IPS-11a (cell line): ENCODE results near the gene ITGA1.
"Not testable (repeated sequence)": the region's sequence is repeated elsewhere in the genome, so short reads cannot be mapped to it uniquely, and the experiment has no call there.

ENCODE experiments used
- H3K4me3 ChIP-seq: one replicate; pipeline ENCODE4 v1.5.1; 2013; ENCODE audit warnings: low read depth, low read length, control low read depth

Gene ITGA1

DNA sequence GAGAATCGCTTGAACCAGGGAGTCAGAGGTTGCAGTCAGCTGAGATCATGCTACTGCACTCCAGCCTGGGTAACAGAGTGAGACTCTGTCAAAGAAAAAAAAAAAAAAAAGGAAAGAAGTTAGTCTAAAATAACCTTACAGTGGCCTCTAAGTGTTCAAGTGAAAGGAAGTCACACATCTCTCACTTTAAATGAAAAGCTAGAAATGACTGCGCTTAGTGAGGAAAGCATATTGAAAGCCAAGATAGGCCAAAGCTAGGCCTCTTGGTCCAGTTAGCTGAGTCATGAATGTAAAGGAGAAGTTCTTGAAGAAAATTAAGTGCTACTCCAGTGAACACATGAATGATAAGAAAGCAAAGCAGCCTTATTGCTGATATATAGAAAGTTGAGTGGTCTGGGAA lies 38.1 kb downstream of the ITGA1 start:
- H3K4me3 ChIP-seq, result no peak overlapping the region

DNA sequence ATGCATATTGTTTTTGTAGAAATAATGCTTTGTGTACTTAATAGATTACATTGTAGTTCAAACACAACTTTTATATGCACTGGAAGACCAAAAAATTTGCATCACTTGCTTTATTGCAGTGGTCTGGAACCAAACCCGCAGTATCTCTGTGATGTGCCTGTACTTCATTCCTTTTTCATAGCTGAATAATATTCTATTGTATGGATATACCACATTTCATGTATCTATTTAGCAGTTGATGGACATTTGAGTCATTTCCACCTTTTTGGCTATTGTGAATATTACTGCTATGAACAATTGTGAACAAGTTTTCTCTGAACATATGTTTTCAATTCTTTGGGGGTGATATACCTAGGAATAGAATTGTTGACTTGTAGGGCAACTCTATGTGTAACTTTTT lies 40.1 kb downstream of the ITGA1 start:
- no peak overlapping the region for H3K4me3 ChIP-seq

DNA sequence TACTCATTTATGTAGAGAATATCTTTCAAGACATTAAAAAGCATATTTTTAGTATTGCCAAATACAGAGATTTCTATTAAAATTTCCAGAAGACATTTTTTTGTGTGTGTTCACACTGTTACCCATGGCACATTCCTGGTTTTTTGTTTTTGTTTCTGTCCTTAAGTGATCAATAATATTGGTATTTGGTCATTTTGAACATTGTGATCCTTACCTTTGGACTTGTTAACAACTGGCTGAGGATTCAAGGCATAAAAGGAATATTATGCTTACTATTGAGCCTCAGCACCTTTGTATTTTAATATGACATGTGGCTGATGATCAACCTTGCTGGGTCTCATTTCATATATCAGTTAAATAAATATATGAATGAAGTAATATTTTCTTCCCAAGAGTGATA lies 41.9 kb downstream of the ITGA1 start:
- H3K4me3 ChIP-seq, result no peak overlapping the region

GRCh38 chr5:52830650-52831049 lies 42.9 kb downstream of the ITGA1 start:
- no peak overlapping the region for H3K4me3 ChIP-seq

DNA sequence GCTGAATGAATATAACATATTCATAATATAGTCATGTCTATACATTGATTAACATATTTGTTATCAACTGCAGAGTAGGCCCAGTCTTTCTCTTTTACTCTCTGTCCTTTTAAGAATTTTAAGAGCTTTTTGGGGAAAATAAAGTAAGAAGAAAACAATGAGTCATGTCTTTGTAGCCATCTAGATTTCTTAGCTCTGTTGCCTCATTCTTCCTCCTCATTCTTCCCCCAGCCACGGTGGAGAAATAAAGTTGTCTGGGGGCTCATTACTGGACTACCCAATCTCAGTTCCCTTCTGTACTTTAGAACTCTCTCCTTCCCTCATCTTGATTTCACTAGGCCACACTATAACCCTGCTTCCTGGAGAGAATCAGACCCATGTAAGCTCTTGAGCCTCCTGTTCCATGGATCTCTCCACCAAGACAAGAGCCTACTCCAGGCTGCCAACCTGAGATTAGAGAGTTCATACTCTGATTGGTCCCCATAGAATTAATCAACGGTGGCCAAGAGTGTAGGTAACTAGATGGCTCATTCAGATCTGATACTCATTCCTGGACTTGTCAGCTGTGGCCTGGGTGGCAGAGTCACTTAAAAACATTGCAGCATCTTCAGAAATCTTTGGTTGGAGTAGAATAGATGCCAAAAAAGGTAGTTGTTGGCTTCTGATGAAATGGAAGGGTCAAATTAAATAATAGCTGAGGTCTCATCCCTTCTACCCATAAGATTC lies 44.2 kb downstream of the ITGA1 start:
- no peak overlapping the region for H3K4me3 ChIP-seq

GRCh38 chr5:52834320-52834719 lies 46.6 kb downstream of the ITGA1 start:
- H3K4me3 ChIP-seq, result no peak overlapping the region

DNA sequence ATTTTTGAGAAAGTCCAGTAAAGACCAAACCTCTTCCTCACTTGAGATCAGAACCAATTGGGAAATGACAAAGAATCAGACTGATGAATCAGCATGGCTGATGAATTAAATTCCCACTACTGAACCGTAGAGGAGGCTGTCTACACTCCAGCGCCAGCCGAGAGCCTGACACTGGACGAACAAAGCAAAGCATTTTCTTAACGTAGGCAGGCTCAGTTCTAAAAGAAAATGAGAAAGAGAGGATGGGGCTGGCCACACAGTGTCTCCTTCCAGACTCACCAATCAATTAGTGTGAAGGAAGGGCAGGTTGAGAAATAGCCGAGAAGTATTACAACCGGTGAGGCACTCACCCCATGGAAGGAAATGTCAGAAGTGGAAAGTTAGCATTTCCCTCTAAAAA lies 49.4 kb downstream of the ITGA1 start:
- H3K4me3 ChIP-seq, result no peak overlapping the region

- no peak overlapping the region for H3K4me3 ChIP-seq
Measured at GRCh38 chr5:52837591-52838001, 49.9 kb downstream of the ITGA1 start.

DNA sequence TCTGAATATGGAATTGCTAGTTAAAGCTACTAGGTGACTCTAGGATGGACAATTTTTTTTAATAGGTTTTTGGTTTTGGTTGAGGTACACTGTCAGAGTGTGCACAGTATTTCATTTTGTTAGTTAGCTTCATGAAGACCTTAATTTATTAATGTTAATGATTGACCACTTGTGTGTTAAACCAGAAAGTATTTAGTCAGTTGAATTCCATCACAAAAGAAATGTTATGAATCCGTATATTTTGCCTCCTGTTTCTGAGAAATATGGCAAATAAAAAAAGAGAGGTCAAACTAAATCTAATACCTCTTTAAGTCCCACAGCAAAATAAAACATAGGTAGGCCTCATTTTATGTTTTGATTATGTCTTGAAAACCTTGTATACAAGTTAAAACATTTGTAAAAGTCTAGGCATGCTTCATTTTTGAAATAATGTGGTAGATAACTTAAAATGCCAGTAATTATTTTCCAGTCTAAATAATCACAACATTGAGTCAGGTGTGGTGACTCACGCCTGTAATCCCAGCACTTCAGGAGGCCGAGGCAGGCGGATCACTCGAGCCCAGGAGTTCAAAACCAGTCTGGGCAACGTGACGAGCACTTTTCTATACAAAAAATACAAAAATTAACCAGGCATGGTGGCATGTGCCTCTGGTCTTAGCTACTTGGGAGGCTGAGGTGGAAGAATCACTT lies 50.8 kb downstream of the ITGA1 start:
- H3K4me3 ChIP-seq, result no peak overlapping the region

GRCh38 chr5:52839285-52839684 lies 51.6 kb downstream of the ITGA1 start:
- H3K4me3 ChIP-seq, result no peak overlapping the region

DNA sequence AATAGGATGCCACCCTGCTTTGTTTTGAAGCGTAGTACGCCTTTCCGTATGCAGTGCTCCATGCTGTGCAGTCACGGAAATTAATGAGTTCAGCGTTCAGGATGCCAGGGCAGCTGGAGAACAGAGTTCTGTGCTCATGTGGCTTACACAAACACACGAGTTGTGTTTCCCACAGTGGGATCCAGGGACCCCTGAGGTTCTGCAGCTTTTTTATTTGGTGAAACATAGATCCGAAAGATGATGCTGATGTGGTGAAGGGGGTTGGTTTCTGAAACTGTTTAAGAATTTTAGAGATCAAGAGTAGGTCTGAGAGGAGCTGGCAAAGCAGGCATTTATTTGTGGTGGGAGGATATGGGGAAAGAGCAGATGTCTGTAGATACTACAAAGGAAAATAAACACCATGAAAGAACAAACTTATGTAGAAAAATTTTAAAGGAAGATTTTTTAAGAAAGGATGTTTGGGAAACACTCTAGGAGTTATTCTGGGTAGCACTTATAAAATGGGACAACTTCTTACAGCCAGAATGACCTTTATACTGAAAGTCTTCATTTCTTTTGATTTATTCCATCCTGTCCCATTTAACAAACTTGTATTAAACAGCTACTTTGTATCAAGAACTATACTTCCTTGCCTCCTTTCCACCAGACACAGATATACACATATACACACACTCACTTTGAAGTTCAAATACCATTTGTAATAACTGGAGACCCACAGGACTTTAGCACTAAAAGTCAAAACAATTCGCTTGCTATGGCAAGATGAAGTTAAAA lies 52.7 kb downstream of the ITGA1 start:
- H3K4me3 ChIP-seq, result no peak overlapping the region

DNA sequence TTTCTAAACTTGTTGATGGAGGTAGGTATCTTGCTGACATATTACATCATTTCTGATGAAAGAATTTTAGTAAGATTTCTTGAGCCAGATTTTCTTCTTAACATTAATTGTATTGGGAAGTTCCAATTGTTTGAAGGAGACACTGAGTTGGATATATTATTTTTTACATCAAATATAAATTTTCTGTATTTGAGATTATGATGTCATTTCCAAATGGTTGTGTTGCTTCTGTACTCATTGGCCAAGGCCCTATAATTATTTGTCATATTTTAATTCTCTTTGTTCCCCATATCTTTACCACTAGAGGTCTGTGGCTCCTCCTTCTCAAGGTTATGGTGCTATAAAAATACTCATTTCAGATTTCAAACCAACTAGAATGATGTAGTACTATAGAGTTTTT lies 53.4 kb downstream of the ITGA1 start:
- no peak overlapping the region for H3K4me3 ChIP-seq

GRCh38 chr5:52842111-52842510 lies 54.4 kb downstream of the ITGA1 start:
- H3K4me3 ChIP-seq, result no peak overlapping the region

GRCh38 chr5:52844885-52845284 lies 57.2 kb downstream of the ITGA1 start:
- H3K4me3 ChIP-seq, result no peak overlapping the region

DNA sequence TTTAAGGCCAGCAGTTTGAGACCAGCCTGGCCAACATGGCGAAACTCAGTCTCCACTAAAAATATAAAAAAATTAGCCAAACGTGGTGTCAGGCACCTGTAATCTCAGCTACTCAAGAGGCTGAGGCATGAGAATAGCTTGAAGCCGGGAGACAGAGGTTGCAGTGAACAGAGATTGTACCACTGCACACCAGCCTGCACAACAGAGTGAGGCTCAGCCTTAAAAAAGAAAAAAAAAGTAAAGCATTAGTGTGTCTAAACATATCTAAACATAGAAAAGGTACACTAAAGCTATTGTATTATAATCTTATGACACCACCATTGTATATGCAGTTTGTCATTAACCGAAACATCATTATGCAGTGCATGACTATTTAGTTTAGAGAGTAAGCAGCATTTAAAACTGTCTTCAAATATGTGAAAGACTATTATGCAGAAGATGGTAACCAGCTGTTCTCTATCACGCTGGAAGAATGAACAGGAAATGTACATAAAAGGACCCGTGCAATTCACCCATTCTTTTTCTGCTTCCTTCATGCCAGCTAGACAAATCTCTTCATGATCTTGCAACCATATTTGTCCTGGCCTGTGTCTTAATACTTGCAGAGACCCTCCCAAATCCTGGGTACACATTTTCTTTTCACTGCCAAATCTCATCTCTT lies 58.6 kb downstream of the ITGA1 start:
- H3K4me3 ChIP-seq, result no peak overlapping the region

- H3K4me3 ChIP-seq, result not testable (repeated sequence)
Measured at GRCh38 chr5:52848688-52849087, 61.0 kb downstream of the ITGA1 start.

GRCh38 chr5:52849544-52849943 lies 61.8 kb downstream of the ITGA1 start:
- no peak overlapping the region for H3K4me3 ChIP-seq

DNA sequence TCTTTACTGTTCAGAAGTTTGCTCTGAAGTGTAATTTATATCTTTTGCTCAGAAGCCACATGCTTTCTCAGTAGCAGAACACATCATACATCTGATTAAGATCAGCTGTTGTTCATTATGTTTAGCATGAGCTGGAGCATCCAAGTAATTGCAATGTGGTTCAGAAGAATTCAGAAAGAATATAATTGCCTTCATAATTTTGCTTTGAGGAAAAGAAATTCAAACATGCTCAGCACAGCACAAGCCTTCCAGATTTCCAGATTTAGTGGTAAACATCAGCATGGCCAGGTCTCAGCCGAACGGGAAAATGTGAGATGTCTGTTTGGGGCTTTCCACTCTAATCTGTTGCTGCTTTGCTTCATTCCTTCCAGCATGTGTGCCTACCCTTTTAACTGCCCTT lies 65.9 kb downstream of the ITGA1 start:
- no peak overlapping the region for H3K4me3 ChIP-seq

DNA sequence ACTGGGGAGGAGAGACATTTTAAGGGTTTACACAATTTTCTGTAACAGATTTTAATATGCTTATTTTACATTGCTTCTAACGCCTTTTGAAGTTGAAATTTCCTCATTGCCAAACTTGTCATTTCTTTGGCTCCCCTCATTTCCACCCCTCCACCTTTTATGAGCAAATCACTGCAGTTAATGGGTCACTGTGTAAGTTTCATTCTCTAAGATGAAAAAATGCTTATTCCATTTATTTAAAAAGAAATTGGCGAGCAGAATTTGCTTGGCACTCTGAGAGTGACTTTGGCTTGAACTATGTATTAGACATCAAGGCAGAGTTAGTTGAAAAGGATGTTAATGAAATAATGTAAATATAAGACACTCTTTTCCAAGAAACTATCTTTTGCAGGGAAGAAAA lies 66.6 kb downstream of the ITGA1 start:
- H3K4me3 ChIP-seq, result no peak overlapping the region

- no peak overlapping the region for H3K4me3 ChIP-seq
Measured at GRCh38 chr5:52854949-52855348, 67.2 kb downstream of the ITGA1 start.

- H3K4me3 ChIP-seq, result no peak overlapping the region
Measured at GRCh38 chr5:52856564-52856963, 68.8 kb downstream of the ITGA1 start.
